Measurements from ENCODE around the gene AFAP1.

AFAP1 gene

GRCh38 chr4:7826176-7826908, 113.3 kb downstream of the AFAP1 start:
- DNase-seq (ENCODE audit: insufficient read length, low spot score) (no peak), FAIRE-seq (no peak)
- TF ChIP-seq POLR2A (IDR thresholded peaks at IDR 0.05; ENCODE audit: low read depth, low read length), result no peak

GRCh38 chr4:7824218-7824617, 115.4 kb downstream of the AFAP1 start:
- FAIRE-seq, result no peak
- DNase-seq (ENCODE audit: insufficient read length, low spot score), result no peak
- no peak for TF ChIP-seq POLR2A (IDR thresholded peaks at IDR 0.05; ENCODE audit: low read depth, low read length)

GRCh38 chr4:7823416-7823824, 116.2 kb downstream of the AFAP1 start:
- DNase-seq (ENCODE audit: insufficient read length, low spot score) (no peak), FAIRE-seq (no peak)
- TF ChIP-seq POLR2A (IDR thresholded peaks at IDR 0.05; ENCODE audit: low read depth, low read length), result no peak

- DNase-seq (ENCODE audit: insufficient read length, low spot score) (no peak), FAIRE-seq (no peak)
- no peak for TF ChIP-seq POLR2A (IDR thresholded peaks at IDR 0.05; ENCODE audit: low read depth, low read length)
Observed at GRCh38 chr4:7822877-7823276, 116.8 kb downstream of the AFAP1 start.

GRCh38 chr4:7822137-7822505, 117.5 kb downstream of the AFAP1 start:
- FAIRE-seq, result no peak
- no peak for TF ChIP-seq POLR2A (IDR thresholded peaks at IDR 0.05; ENCODE audit: low read depth, low read length)
- DNase-seq (ENCODE audit: insufficient read length, low spot score), result no peak

- FAIRE-seq (no peak), DNase-seq (ENCODE audit: insufficient read length, low spot score) (no peak)
Observed at GRCh38 chr4:7821245-7822136, 118.2 kb downstream of the AFAP1 start.

GRCh38 chr4:7820031-7820818, 119.4 kb downstream of the AFAP1 start:
- TF ChIP-seq POLR2A (IDR thresholded peaks at IDR 0.05; ENCODE audit: low read depth, low read length), result no peak
- no peak for DNase-seq (ENCODE audit: insufficient read length, low spot score)
- FAIRE-seq, result no peak

More at GRCh38 chr4:7821245-7822136, 118.2 kb downstream of the AFAP1 start:
- TF ChIP-seq POLR2A (IDR thresholded peaks at IDR 0.05; ENCODE audit: low read depth, low read length), result no peak

- TF ChIP-seq POLR2A (IDR thresholded peaks at IDR 0.05; ENCODE audit: low read depth, low read length), result no peak
- FAIRE-seq (no peak), DNase-seq (ENCODE audit: insufficient read length, low spot score) (no peak)
Observed at GRCh38 chr4:7819446-7819845, 120.2 kb downstream of the AFAP1 start.

GRCh38 chr4:7818399-7818911, 121.2 kb downstream of the AFAP1 start:
- DNase-seq (ENCODE audit: insufficient read length, low spot score) (no peak), FAIRE-seq (no peak)
- no peak for TF ChIP-seq POLR2A (IDR thresholded peaks at IDR 0.05; ENCODE audit: low read depth, low read length)

GRCh38 chr4:7817877-7818398, 121.7 kb downstream of the AFAP1 start:
- FAIRE-seq (no peak), DNase-seq (ENCODE audit: insufficient read length, low spot score) (no peak)

GRCh38 chr4:7816771-7817170, 122.9 kb downstream of the AFAP1 start:
- FAIRE-seq, result no peak
- no peak for TF ChIP-seq POLR2A (IDR thresholded peaks at IDR 0.05; ENCODE audit: low read depth, low read length)

More at GRCh38 chr4:7817877-7818398, 121.7 kb downstream of the AFAP1 start:
- TF ChIP-seq POLR2A (IDR thresholded peaks at IDR 0.05; ENCODE audit: low read depth, low read length), result no peak

GRCh38 chr4:7815981-7816380, 123.7 kb downstream of the AFAP1 start:
- DNase-seq (ENCODE audit: insufficient read length, low spot score) (no peak), FAIRE-seq (no peak)
- no peak for TF ChIP-seq POLR2A (IDR thresholded peaks at IDR 0.05; ENCODE audit: low read depth, low read length)

More at GRCh38 chr4:7816771-7817170, 122.9 kb downstream of the AFAP1 start:
- no peak for DNase-seq (ENCODE audit: insufficient read length, low spot score)

- FAIRE-seq (no peak), DNase-seq (ENCODE audit: insufficient read length, low spot score) (peak; percentile 19)
- no peak for TF ChIP-seq POLR2A (IDR thresholded peaks at IDR 0.05; ENCODE audit: low read depth, low read length)
Observed at GRCh38 chr4:7815562-7815961, 124.1 kb downstream of the AFAP1 start.
